Measurements from ENCODE around the gene CAMK1D.

The CAMK1D gene

GRCh38 chr10:12487366-12487765 lies 138.0 kb downstream of the CAMK1D start:
- Histone ChIP-seq H3K27ac (no peak overlapping the region), H3K4me3 (no peak overlapping the region)
- no peak for DNase-seq (ENCODE audit: low spot score)
- no peak for TF ChIP-seq CTCF (IDR thresholded peaks at IDR 0.05)

GRCh38 chr10:12488626-12489025 lies 139.3 kb downstream of the CAMK1D start:
- TF ChIP-seq CTCF (IDR thresholded peaks at IDR 0.05) = no peak
- no peak overlapping the region for H3K4me3 ChIP-seq
- DNase-seq (ENCODE audit: low spot score) = no peak
- H3K27ac ChIP-seq = no peak overlapping the region

GRCh38 chr10:12489357-12489756 lies 140.0 kb downstream of the CAMK1D start:
- TF ChIP-seq CTCF (IDR thresholded peaks at IDR 0.05) = no peak
- no peak overlapping the region for H3K27ac ChIP-seq

GRCh38 chr10:12489806-12490205 lies 140.5 kb downstream of the CAMK1D start:
- Histone ChIP-seq H3K27ac (no peak overlapping the region), H3K4me3 (no peak overlapping the region)
- DNase-seq (ENCODE audit: low spot score) = no peak
- no peak for TF ChIP-seq CTCF (IDR thresholded peaks at IDR 0.05)

More at GRCh38 chr10:12489357-12489756, 140.0 kb downstream of the CAMK1D start:
- DNase-seq (ENCODE audit: low spot score) = no peak
- no peak overlapping the region for H3K4me3 ChIP-seq

GRCh38 chr10:12490963-12491362 lies 141.6 kb downstream of the CAMK1D start:
- Histone ChIP-seq H3K27ac (no peak overlapping the region), H3K4me3 (no peak overlapping the region)
- DNase-seq (ENCODE audit: low spot score) = no peak
- no peak for TF ChIP-seq CTCF (IDR thresholded peaks at IDR 0.05)

- DNase-seq (ENCODE audit: low spot score) = no peak
Measured at GRCh38 chr10:12491491-12491890, 142.1 kb downstream of the CAMK1D start.

More at GRCh38 chr10:12491491-12491890, 142.1 kb downstream of the CAMK1D start:
- no peak overlapping the region for H3K27ac ChIP-seq
- TF ChIP-seq CTCF (IDR thresholded peaks at IDR 0.05) = no peak
- no peak overlapping the region for H3K4me3 ChIP-seq
